Large intestine (tissue), 3 donors: ENCODE measurements around the gene MRPS12. TPM values are rescaled to one million over a fixed set of nuclear protein-coding genes. Genes with fewer than 3 reads are reported as not detected.

ENCODE experiments used
- DNase-seq, 2 donors: peaks; one replicate each; pipeline versions ENCODE4 v3.0.0 to v3.0.0-alpha.2; 2013
- H3K27ac ChIP-seq: one replicate; pipeline ENCODE4 v1.5.1; 2013; ENCODE audit warnings: low read length
- H3K27me3 ChIP-seq: 2 replicates; pipeline ENCODE4 v1.6.1; 2013; ENCODE audit warnings: low read length; ENCODE audit not compliant: control insufficient read depth, insufficient read depth
- H3K36me3 ChIP-seq: 2 replicates; pipeline ENCODE4 v1.6.1; 2013; ENCODE audit warnings: low read length; ENCODE audit not compliant: control insufficient read depth, insufficient read depth
- H3K4me1 ChIP-seq: one replicate; pipeline ENCODE4 v1.6.1; 2013; ENCODE audit warnings: low read length; ENCODE audit not compliant: control insufficient read depth, insufficient read depth
- H3K4me3 ChIP-seq: one replicate; pipeline ENCODE4 v1.5.1; 2013; ENCODE audit warnings: low read length
- H3K9me3 ChIP-seq: one replicate; pipeline ENCODE4 v1.6.1; 2013; ENCODE audit warnings: mild to moderate bottlenecking, low read depth, low read length, moderate library complexity; ENCODE audit not compliant: control insufficient read depth
- WGBS: methylation state at CpG from one replicate; pipeline ENCODE4 v1.1.5; 2013; ENCODE audit warnings: low lambda C conversion rate; ENCODE audit not compliant: insufficient coverage; 5-methylcytosine and 5-hydroxymethylcytosine counted together
- polyA plus RNA-seq: library from polyadenylated mRNA; unstranded; fragments of 120-200 nt; gene quantifications from one replicate; pipeline ENCODE4 v1.2.1, GENCODE V29; 2013

The MRPS12 gene
- polyA plus RNA-seq, 1 donor: 23.5 TPM

GRCh38 chr19:38971672-38972071 lies 40.9 kb downstream of the MRPS12 start:
- Histone ChIP-seq H3K4me1 (peaks cover 13% of the 10 kb centered on the region), H3K9me3 (no peaks in the 10 kb centered on the region), H3K36me3 (peaks cover 17% of the 10 kb centered on the region), H3K4me3 (no peak overlapping the region), H3K27me3 (no peaks in the 10 kb centered on the region), H3K27ac (no peak overlapping the region)
- DNase-seq: no peak
- WGBS: 83% methylated on average over 1 of the region's 2 CpGs

- WGBS: 28% methylated on average over 5 of the region's 19 CpGs
- Histone ChIP-seq H3K4me3 (peak overlapping the region; percentile 89), H3K27me3 (no peaks in the 10 kb centered on the region), H3K36me3 (peaks cover 11% of the 10 kb centered on the region), H3K9me3 (no peaks in the 10 kb centered on the region), H3K27ac (peak overlapping the region; percentile 100), H3K4me1 (peaks cover 24% of the 10 kb centered on the region)
- no peak for DNase-seq
Measured at GRCh38 chr19:38974624-38975213, 44.0 kb downstream of the MRPS12 start.

GRCh38 chr19:38975214-38975860 lies 44.6 kb downstream of the MRPS12 start, which contains the start of gene FBXO17:
TSS of gene FBXO17 (minus strand) at chr19:38975742. CDS start at chr19:38950319, 25,423 bp downstream.
- H3K36me3 ChIP-seq: peaks cover 9% of the 10 kb centered on the region
- no CpG with 5 or more reads among the region's 63 CpGs for WGBS

GRCh38 chr19:38975861-38976271 lies 45.1 kb downstream of the MRPS12 start:
- H3K4me1 ChIP-seq: peaks cover 23% of the 10 kb centered on the region
- H3K27me3 ChIP-seq: no peaks in the 10 kb centered on the region
- H3K9me3 ChIP-seq: peaks cover 5% of the 10 kb centered on the region
- peak overlapping the region; percentile 55 for H3K4me3 ChIP-seq
- DNase-seq: peak; percentile 58 to 90
- WGBS: no CpG with 5 or more reads among the region's 22 CpGs
- H3K27ac ChIP-seq: peak overlapping the region; percentile 90
- H3K36me3 ChIP-seq: peaks cover 9% of the 10 kb centered on the region

More at GRCh38 chr19:38975214-38975860, 44.6 kb downstream of the MRPS12 start, which contains the start of gene FBXO17:
- H3K9me3 ChIP-seq: no peaks in the 10 kb centered on the region
- H3K4me3 ChIP-seq: peak within 1 kb of the TSS; percentile 89
- H3K27me3 ChIP-seq: no peaks in the 10 kb centered on the region
- H3K27ac ChIP-seq: peak within 1 kb of the TSS; percentile 100
- peaks cover 23% of the 10 kb centered on the region for H3K4me1 ChIP-seq
- peak; percentile 67 to 91 for DNase-seq

GRCh38 chr19:38977445-38978325 lies 46.9 kb downstream of the MRPS12 start:
- Histone ChIP-seq H3K27me3 (no peaks in the 10 kb centered on the region), H3K27ac (peak overlapping the region; percentile 90), H3K36me3 (peaks cover 2% of the 10 kb centered on the region), H3K9me3 (peaks cover 9% of the 10 kb centered on the region), H3K4me3 (no peak overlapping the region), H3K4me1 (peaks cover 23% of the 10 kb centered on the region)
- peak; percentile 52 to 71 for DNase-seq
- WGBS: no CpG with 5 or more reads among the region's 15 CpGs

GRCh38 chr19:38978326-38978689 lies 47.6 kb downstream of the MRPS12 start:
- H3K9me3 ChIP-seq: peaks cover 9% of the 10 kb centered on the region
- DNase-seq: no peak
- no peaks in the 10 kb centered on the region for H3K36me3 ChIP-seq
- H3K27me3 ChIP-seq: no peaks in the 10 kb centered on the region
- peak overlapping the region; percentile 90 for H3K27ac ChIP-seq
- H3K4me1 ChIP-seq: peaks cover 23% of the 10 kb centered on the region
- no peak overlapping the region for H3K4me3 ChIP-seq
- WGBS: no CpG with 5 or more reads among the region's 3 CpGs

GRCh38 chr19:38979812-38980211 lies 49.1 kb downstream of the MRPS12 start:
- no peak for DNase-seq
- no peaks in the 10 kb centered on the region for H3K36me3 ChIP-seq
- H3K27ac ChIP-seq: no peak overlapping the region
- peaks cover 9% of the 10 kb centered on the region for H3K9me3 ChIP-seq
- peaks cover 20% of the 10 kb centered on the region for H3K4me1 ChIP-seq
- whole genome bisulfite sequencing: no CpG with 5 or more reads among the region's 5 CpGs
- H3K4me3 ChIP-seq: no peak overlapping the region
- H3K27me3 ChIP-seq: no peaks in the 10 kb centered on the region

GRCh38 chr19:38980583-38981374 lies 50.0 kb downstream of the MRPS12 start:
- peaks cover 20% of the 10 kb centered on the region for H3K4me1 ChIP-seq
- peaks cover 9% of the 10 kb centered on the region for H3K9me3 ChIP-seq
- H3K27ac ChIP-seq: no peak overlapping the region
- no peak overlapping the region for H3K4me3 ChIP-seq
- H3K27me3 ChIP-seq: no peaks in the 10 kb centered on the region
- no CpG with 5 or more reads among the region's 10 CpGs for WGBS
- DNase-seq: no peak
- no peaks in the 10 kb centered on the region for H3K36me3 ChIP-seq
